ENCODE data around the gene ATRN. TPM values are rescaled to one million over a fixed set of nuclear protein-coding genes. Genes with fewer than 3 reads are reported as not detected.

ATRN gene
- total RNA-seq, 4 donors from 2014 or later, result 24.0 to 31.5 (median 26.4) TPM

DNA sequence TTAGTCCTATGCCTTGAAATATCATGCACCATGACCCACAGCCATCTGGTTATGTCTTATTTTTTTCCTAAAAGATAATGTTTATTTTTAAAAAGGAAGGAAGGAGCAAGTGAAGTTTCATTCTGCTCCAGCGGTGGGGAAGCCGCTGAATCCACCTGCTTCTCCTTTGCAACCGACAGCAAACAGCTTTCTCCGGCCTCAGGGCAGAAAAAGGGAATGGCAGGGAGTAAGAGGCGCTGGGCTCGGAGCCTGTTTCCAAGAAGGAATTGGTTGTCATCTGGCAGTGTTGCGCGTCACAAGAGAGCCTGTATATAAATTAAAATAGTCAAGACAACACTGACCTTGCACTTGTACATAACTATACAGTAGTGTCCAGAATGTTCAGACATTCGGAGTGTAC is 178.1 kb downstream of the ATRN start:
- H3K27me3 ChIP-seq, result no peaks in the 10 kb centered on the region
- peaks cover 0 to 11% (median 0%) of the 10 kb centered on the region in 4 donors for H3K9me3 ChIP-seq
- H3K27ac ChIP-seq, result no peak overlapping the region
- no peak overlapping the region for H3K4me3 ChIP-seq
- 84% methylated on average over 9 of the region's 9 CpGs for WGBS, 2 donors
- H3K4me1 ChIP-seq, result no peaks in the 10 kb centered on the region
- no peak for DNase-seq (ENCODE audit: low spot score in 2 of 2)
- TF ChIP-seq POLR2A (IDR thresholded peaks at IDR 0.05) (no peak), EP300 (IDR thresholded peaks at IDR 0.05) (no peak)
- TF ChIP-seq, protein P1, sequence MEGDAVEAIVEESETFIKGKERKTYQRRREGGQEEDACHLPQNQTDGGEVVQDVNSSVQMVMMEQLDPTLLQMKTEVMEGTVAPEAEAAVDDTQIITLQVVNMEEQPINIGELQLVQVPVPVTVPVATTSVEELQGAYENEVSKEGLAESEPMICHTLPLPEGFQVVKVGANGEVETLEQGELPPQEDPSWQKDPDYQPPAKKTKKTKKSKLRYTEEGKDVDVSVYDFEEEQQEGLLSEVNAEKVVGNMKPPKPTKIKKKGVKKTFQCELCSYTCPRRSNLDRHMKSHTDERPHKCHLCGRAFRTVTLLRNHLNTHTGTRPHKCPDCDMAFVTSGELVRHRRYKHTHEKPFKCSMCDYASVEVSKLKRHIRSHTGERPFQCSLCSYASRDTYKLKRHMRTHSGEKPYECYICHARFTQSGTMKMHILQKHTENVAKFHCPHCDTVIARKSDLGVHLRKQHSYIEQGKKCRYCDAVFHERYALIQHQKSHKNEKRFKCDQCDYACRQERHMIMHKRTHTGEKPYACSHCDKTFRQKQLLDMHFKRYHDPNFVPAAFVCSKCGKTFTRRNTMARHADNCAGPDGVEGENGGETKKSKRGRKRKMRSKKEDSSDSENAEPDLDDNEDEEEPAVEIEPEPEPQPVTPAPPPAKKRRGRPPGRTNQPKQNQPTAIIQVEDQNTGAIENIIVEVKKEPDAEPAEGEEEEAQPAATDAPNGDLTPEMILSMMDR (IDR thresholded peaks at IDR 0.05), result no peak
- peaks cover 0 to 74% (median 5%) of the 10 kb centered on the region in 3 donors for H3K36me3 ChIP-seq

DNA sequence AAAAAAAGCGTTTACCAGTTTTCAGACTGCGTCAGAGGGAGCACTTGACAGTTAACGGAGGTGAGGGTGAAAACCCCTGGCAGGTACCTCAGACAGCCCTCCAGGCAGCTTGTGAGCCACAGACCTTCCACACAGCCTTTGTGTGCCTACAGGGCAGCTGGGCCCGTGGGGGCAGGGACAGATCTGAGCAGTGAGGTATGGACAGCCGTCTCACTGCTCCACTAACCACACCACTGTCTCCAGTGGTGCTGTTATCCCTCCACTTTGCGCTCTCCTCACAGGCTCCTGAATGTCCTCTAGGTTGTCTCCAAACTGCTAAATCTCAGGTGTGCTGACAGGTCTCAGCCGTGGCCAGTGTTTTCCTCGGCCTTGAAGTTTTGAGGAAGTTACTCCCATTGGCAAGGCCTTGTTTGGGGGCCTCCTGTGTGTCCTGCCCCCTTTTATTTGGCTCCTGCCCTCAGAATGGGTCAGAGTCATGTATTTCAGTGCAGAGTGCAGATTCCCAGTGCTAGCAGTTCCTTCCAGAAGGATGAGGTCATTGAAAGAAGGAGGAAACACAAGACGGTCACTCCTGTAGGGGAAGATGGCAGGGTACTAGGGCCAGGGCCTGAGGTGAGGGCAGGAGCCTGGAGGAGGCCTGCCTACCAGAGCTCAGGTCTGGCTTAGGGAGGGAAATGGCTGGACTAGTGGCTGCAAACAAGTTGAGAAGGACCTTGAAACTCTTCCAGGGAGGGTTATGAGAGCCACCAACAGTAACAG is 180.6 kb downstream of the ATRN start:
- H3K9me3 ChIP-seq, result peaks cover 0 to 21% (median 0%) of the 10 kb centered on the region in 4 donors
- H3K4me3 ChIP-seq, result no peak overlapping the region
- WGBS, 2 donors, result 79 to 80% methylated on average over 9 of the region's 9 CpGs
- no peak for DNase-seq (ENCODE audit: low spot score in 2 of 2)
- no peak overlapping the region for H3K27ac ChIP-seq
- no peaks in the 10 kb centered on the region for H3K27me3 ChIP-seq
- TF ChIP-seq POLR2A (IDR thresholded peaks at IDR 0.05) (no peak), EP300 (IDR thresholded peaks at IDR 0.05) (no peak)
- TF ChIP-seq, protein P1 (IDR thresholded peaks at IDR 0.05), result no peak
- no peaks in the 10 kb centered on the region for H3K4me1 ChIP-seq
- H3K36me3 ChIP-seq, result peaks cover 0 to 55% (median 0%) of the 10 kb centered on the region in 3 donors

DNA sequence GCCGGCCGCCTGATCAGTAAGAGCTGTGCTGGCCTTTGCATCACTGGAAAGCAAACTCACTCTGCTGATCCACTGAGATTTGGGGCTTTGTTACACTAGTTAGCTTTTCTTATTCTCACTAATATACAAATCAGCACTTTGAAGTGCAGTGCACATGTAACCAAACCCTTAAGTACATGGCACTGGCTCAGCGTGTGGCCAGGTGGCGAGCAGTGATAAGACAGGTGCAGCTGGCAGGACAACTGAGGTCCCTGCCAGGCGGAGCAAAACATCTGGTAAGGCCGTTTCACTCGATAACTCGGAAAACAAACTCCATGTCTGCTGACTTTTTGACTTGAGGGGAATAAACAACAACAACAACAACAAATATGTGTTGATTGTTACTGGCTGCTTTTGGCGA is 181.4 kb downstream of the ATRN start:
- H3K4me3 ChIP-seq, result no peak overlapping the region
- H3K9me3 ChIP-seq, result peaks cover 0 to 21% (median 0%) of the 10 kb centered on the region in 4 donors
- no peak overlapping the region for H3K27ac ChIP-seq
- no peaks in the 10 kb centered on the region for H3K4me1 ChIP-seq
- H3K27me3 ChIP-seq, result no peaks in the 10 kb centered on the region
- peaks cover 0 to 47% (median 0%) of the 10 kb centered on the region in 3 donors for H3K36me3 ChIP-seq
- DNase-seq (ENCODE audit: low spot score in 2 of 2), result no peak
- 90 to 93% methylated on average over 9 of the region's 9 CpGs for WGBS, 2 donors
- TF ChIP-seq, protein P1 (IDR thresholded peaks at IDR 0.05), result no peak
- no peak for TF ChIP-seq EP300 (IDR thresholded peaks at IDR 0.05)
- no peak for TF ChIP-seq POLR2A (IDR thresholded peaks at IDR 0.05)

DNA sequence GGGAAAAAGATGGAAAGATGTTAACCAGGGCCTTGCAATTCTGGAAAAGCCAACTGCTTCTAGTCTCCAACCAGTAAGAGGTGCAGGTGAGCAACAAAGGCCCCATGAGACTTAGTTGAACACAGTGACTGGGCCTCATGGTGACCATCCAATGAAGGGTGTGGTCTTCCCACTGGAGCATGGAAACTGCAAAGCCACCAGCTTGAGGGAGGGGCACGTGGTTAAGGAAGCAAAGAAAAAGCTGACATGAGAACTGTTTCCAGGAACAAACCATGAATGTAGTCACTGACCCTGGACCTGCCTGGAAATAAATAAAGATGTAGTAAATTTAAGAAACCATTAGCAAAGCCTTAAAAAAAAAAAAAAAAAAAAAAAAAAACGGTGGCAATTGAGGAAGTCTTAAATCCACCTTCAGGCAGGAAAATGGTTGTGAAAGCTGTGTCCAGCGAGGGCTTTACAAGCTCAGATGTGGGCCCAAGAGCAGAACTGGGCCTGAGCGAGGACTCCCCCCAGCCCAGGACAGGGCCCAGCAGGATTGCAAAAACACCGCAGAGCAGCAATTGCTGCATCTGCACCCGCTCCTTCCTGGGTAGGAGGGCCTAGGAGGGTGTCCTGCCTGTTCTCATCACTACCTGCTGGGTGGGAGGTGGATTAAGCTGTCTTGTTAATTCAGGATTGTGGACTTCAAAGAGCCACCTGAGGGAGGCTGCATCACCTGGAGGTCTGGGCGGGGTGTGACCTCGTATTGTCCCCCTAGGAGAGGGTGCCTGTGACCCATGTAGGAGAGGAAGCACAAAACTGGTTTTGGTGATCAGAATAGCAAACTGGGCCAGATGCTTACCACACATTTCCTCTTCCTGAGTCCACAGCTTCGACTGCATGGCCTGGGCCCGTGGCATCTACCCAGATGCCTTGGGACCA is 182.1 kb downstream of the ATRN start:
- Histone ChIP-seq H3K36me3 (peaks cover 0 to 39% (median 0%) of the 10 kb centered on the region in 3 donors), H3K9me3 (peaks cover 0 to 21% (median 0%) of the 10 kb centered on the region in 4 donors), H3K27ac (no peak overlapping the region), H3K27me3 (no peaks in the 10 kb centered on the region), H3K4me1 (no peaks in the 10 kb centered on the region), H3K4me3 (no peak overlapping the region)
- no peak for DNase-seq (ENCODE audit: low spot score in 2 of 2)
- TF ChIP-seq POLR2A (IDR thresholded peaks at IDR 0.05) (no peak), EP300 (IDR thresholded peaks at IDR 0.05) (no peak)
- TF ChIP-seq, protein P1 (IDR thresholded peaks at IDR 0.05), result no peak
- 74 to 83% methylated on average over 10 of the region's 10 CpGs for WGBS, 2 donors

All from tibial nerve (tissue), 4 donors.